DND-41 (cell line): ENCODE data around the gene CAMKMT.

ENCODE experiments used
- ATAC-seq: fragments of 200-7000 bp; cut with Tn5 transposase; 3 replicates; pipeline ENCODE4 v1.9.1; 2021; ENCODE audit warnings: low read depth; ENCODE audit not compliant: insufficient read depth
- DNase-seq: peaks from one replicate; pipeline ENCODE4 v3.0.0-alpha.2; 2020
- H2AFZ ChIP-seq: 2 replicates; pipeline ENCODE4 v1.6.0; 2012; ENCODE audit warnings: low read depth, low read length
- H3K27ac ChIP-seq: 2 replicates; pipeline ENCODE4 v1.5.1; 2012; ENCODE audit warnings: low read length, inconsistent platforms
- H3K27me3 ChIP-seq: fragments of 200-600 bp; sonication (generic); 2 replicates; pipeline ENCODE4 v1.6.0; 2012; ENCODE audit warnings: low read length, mild to moderate bottlenecking, inconsistent platforms; ENCODE audit not compliant: insufficient read depth, poor library complexity
- H3K36me3 ChIP-seq: 2 replicates; pipeline ENCODE4 v1.5.1; 2012; ENCODE audit warnings: low read length, inconsistent platforms; ENCODE audit not compliant: insufficient read depth
- H3K4me1 ChIP-seq: 2 replicates; pipeline ENCODE4 v1.5.1; 2012; ENCODE audit warnings: mild to moderate bottlenecking, low read length; ENCODE audit not compliant: insufficient read depth
- H3K4me2 ChIP-seq: 2 replicates; pipeline ENCODE4 v1.6.0; 2012; ENCODE audit warnings: mild to moderate bottlenecking, moderate library complexity, low read length, inconsistent platforms; ENCODE audit not compliant: insufficient read depth
- H3K4me3 ChIP-seq, 2 experiments: fragments of 200-600 bp in 1 of 2; shearing (Covaris generic) in 1 of 2; 2 replicates each; pipeline ENCODE4 v1.5.1; 2012 to 2016; ENCODE audit warnings: inconsistent platforms in 2 of 2, low read length in 2 of 2, mild to moderate bottlenecking in 2 of 2, low read depth in 1 of 2, moderate library complexity in 1 of 2
- H3K79me2 ChIP-seq: 2 replicates; pipeline ENCODE4 v1.6.0; 2012; ENCODE audit warnings: low read length, inconsistent platforms; ENCODE audit not compliant: insufficient read depth
- H3K9ac ChIP-seq: 2 replicates; pipeline ENCODE4 v1.6.0; 2012; ENCODE audit warnings: low read depth, mild to moderate bottlenecking, inconsistent platforms, low read length, moderate library complexity
- H3K9me3 ChIP-seq: 2 replicates; pipeline ENCODE4 v1.5.1; 2012; ENCODE audit warnings: low read length, moderate library complexity, mild to moderate bottlenecking, inconsistent platforms; ENCODE audit not compliant: insufficient read depth, severe bottlenecking
- H4K20me1 ChIP-seq: 2 replicates; pipeline ENCODE4 v1.6.0; 2012; ENCODE audit warnings: low read length; ENCODE audit not compliant: insufficient read depth
- EZH2 ChIP-seq: IDR thresholded peaks from 3 replicates; pipeline ENCODE4 v1.6.1; 2012; ENCODE audit warnings: borderline replicate concordance, low read depth, mild to moderate bottlenecking, moderate library complexity, low read length, inconsistent platforms; ENCODE audit not compliant: severe bottlenecking
- TF ChIP-seq, protein P1 (sequence below): IDR thresholded peaks from 2 replicates; pipeline ENCODE4 v1.5.1; 2012; ENCODE audit warnings: borderline replicate concordance, low read length, moderate library complexity, mild to moderate bottlenecking; ENCODE audit not compliant: poor library complexity, severe bottlenecking; ENCODE audit errors: extremely low read depth

Gene CAMKMT

DNA sequence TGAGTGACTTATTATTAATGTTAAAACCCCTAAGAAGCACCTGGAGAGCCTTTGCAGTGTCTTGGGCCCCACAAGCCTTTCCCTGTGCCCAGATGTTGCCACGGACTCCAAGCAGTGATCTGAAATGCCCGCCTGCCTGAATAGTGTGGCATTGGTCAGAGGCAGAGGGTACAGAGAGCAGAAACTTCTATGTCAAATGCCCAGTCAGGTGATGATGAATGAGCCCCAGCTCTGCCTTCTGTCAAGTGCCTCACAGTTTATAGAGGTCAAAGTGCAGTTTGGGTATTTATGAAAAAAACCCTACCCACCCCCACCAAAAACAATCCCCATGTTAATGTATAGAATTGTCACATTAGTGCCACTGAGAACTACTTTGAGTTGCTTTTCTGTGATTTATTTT, 409.8 kb downstream of the CAMKMT start:
- DNase-seq (no peak), ATAC-seq (no peak)
- no peak overlapping the region for H3K4me3 ChIP-seq
- no peaks in the 10 kb centered on the region for H3K27me3 ChIP-seq
- no peak overlapping the region for H3K9ac ChIP-seq
- no peak overlapping the region for H3K27ac ChIP-seq
- H3K36me3 ChIP-seq, result no peaks in the 10 kb centered on the region
- H3K4me2 ChIP-seq, result no peak overlapping the region
- H3K9me3 ChIP-seq, result no peaks in the 10 kb centered on the region
- TF ChIP-seq EZH2, result no peak
- TF ChIP-seq, protein P1, sequence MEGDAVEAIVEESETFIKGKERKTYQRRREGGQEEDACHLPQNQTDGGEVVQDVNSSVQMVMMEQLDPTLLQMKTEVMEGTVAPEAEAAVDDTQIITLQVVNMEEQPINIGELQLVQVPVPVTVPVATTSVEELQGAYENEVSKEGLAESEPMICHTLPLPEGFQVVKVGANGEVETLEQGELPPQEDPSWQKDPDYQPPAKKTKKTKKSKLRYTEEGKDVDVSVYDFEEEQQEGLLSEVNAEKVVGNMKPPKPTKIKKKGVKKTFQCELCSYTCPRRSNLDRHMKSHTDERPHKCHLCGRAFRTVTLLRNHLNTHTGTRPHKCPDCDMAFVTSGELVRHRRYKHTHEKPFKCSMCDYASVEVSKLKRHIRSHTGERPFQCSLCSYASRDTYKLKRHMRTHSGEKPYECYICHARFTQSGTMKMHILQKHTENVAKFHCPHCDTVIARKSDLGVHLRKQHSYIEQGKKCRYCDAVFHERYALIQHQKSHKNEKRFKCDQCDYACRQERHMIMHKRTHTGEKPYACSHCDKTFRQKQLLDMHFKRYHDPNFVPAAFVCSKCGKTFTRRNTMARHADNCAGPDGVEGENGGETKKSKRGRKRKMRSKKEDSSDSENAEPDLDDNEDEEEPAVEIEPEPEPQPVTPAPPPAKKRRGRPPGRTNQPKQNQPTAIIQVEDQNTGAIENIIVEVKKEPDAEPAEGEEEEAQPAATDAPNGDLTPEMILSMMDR, result no peak
- no peaks in the 10 kb centered on the region for H3K79me2 ChIP-seq
- H4K20me1 ChIP-seq, result 0 out of 2 replicates have a peak, but pooled peaks cover 4% of the 10 kb centered on the region
- H2AFZ ChIP-seq, result no peak overlapping the region
- no peaks in the 10 kb centered on the region for H3K4me1 ChIP-seq

GRCh38 chr2:44772131-44772530, 410.4 kb downstream of the CAMKMT start:
- Histone ChIP-seq H3K79me2 (no peaks in the 10 kb centered on the region), H3K27me3 (no peaks in the 10 kb centered on the region), H3K9ac (no peak overlapping the region), H3K4me1 (no peaks in the 10 kb centered on the region), H4K20me1 (0 out of 2 replicates have a peak, but pooled peaks cover 4% of the 10 kb centered on the region), H3K36me3 (no peaks in the 10 kb centered on the region), H3K9me3 (no peaks in the 10 kb centered on the region), H2AFZ (no peak overlapping the region), H3K4me3 (no peak overlapping the region), H3K4me2 (no peak overlapping the region), H3K27ac (no peak overlapping the region)
- TF ChIP-seq, protein P1, result no peak
- no peak for TF ChIP-seq EZH2
- no peak for DNase-seq
- no peak for ATAC-seq

- Histone ChIP-seq H3K4me1 (no peaks in the 10 kb centered on the region), H2AFZ (no peak overlapping the region), H3K4me2 (no peak overlapping the region), H4K20me1 (0 out of 2 replicates have a peak, but pooled peaks cover 1% of the 10 kb centered on the region), H3K4me3 (no peak overlapping the region), H3K79me2 (no peaks in the 10 kb centered on the region), H3K9ac (no peak overlapping the region), H3K9me3 (no peaks in the 10 kb centered on the region), H3K36me3 (no peaks in the 10 kb centered on the region), H3K27me3 (no peaks in the 10 kb centered on the region), H3K27ac (no peak overlapping the region)
- no peak for DNase-seq
- TF ChIP-seq, protein P1, result no peak
- TF ChIP-seq EZH2, result no peak
- no peak for ATAC-seq
Observed at GRCh38 chr2:44772669-44773378, 411.1 kb downstream of the CAMKMT start.
